Fibroblast of skin of back (primary cell): Measurements from ENCODE around the gene FARS2.

Experiments
- DNase-seq: peaks from one replicate; pipeline ENCODE4 v3.0.0-alpha.2; 2013

The FARS2 gene

GRCh38 chr6:5817869-5818268 lies 556.6 kb downstream of the FARS2 start:
- DNase-seq = no peak

GRCh38 chr6:5818959-5819358 lies 557.6 kb downstream of the FARS2 start:
- no peak for DNase-seq
